Measurements from ENCODE around the gene LIMS1.
"Not testable (repeated sequence)": the region's sequence is repeated elsewhere in the genome, so short reads cannot be mapped to it uniquely, and the experiment has no call there.

LIMS1 gene

DNA sequence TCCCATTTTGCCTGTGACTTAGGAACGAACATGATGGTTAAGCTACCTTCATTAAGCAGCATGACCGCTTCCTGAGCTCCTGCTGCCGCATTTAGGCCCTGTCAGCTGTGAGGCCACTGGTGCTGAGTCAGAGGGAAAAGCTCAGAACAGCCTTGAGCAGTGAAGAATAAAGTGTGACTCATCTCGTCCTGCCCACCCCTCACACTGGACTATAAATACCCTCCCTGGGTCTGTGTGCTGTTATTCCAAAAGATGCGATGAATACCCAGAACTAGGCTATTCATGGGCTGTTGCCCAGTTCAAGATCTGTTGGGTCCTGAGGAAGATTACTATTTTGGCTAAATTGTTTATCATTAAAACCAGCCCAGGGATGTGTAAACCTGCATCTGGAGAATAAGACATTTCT, 127.9 kb downstream of the LIMS1 start:
- not testable (repeated sequence) for DNase-seq (ENCODE audit: low read depth, low spot score)

DNA sequence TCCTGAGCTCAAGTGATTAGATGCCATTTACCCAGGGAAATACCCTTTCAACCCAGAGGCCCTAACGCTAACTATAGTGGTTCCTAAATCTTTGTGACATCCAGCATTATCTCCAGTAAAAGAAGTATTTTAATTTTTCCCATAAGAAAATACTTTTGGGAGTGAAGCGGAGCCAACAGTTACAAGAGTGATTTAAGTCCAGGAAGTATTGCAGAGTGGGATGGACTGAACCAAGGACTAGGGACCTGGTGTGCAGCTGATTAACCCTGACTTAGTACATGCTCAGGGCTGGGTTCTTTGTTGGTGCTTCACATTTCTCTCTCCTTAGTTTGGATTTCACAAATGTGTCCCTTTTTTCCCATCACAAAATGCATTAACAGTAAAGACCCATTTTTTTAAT, 129.1 kb downstream of the LIMS1 start:
- DNase-seq (ENCODE audit: low read depth, low spot score), result not testable (repeated sequence)

DNA sequence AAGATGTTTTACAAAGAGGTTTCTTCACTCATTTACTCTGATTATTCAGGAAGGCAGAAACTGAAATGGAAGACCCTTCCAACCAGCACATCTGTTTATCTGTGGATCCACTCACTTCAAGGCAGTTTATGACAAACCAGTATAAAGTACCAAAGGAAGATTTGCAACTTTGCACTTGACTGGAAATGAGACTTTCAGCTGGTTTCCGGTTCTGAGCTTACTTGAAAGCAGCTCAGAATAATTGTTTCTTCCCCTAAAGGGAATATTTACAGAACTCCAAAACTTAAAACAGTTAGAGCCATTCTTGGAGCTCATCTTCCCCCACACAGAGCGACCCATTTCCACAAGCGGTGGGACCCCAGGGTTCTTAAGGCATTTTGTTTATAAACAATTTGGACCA, 129.8 kb downstream of the LIMS1 start:
- DNase-seq (ENCODE audit: low read depth, low spot score), result not testable (repeated sequence)

DNA sequence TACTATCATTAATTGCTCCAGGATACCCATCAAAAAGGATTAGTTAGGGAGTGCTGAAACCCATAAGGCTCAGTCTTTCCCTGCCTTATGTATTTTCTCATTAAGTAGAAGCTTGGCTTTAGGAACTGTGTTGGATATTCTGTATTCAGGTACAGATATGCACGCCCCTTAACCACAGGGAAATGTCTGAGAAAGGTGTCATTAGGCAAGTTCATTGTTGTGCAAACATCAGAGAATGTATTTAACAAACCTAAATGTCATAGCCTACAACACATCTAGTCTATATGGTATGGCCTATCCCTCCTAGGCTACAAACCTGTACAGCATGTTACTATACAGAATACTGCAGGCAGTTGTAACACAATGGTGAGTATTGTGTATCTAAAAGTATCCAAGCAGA, 130.7 kb downstream of the LIMS1 start:
- not testable (repeated sequence) for DNase-seq (ENCODE audit: low read depth, low spot score)

DNA sequence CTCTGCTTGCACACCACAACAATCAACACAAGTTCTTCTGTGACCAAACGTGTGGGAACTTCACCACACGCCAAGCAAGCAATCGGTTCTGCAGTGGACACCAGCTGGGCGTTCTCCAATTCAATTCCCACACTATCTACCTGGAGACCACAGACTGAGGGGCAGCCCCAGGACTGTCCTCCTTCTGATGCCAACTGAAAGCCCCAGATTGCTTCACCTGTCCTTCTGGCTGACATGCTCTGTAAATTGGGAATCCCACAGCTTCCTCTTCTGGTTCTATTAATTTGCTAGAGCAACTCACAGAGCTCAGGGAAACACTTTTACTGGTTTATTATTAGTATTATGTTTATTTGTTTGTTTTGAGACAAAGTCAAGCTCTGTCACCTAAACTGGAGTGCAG, 131.7 kb downstream of the LIMS1 start:
- not testable (repeated sequence) for DNase-seq (ENCODE audit: low read depth, low spot score)

DNA sequence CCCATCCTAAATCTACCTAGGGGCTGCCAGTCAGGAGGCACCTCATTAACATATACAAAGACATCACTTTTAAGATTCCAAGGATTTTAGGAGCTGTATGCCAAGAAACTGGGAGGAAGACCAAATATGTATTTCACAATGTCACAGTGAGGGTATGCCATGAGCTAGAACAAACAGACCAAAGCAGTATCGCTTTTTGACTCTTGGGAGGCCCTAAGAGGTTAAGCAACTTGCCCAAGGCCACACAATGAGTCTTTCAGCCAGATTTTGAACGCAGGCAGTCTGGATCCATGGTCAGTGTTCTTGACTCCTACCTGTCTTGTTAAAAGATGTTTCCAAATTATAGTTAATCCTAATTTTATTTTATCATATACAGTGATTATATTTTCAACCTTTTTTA, 132.9 kb downstream of the LIMS1 start:
- DNase-seq (ENCODE audit: low read depth, low spot score), result not testable (repeated sequence)

DNA sequence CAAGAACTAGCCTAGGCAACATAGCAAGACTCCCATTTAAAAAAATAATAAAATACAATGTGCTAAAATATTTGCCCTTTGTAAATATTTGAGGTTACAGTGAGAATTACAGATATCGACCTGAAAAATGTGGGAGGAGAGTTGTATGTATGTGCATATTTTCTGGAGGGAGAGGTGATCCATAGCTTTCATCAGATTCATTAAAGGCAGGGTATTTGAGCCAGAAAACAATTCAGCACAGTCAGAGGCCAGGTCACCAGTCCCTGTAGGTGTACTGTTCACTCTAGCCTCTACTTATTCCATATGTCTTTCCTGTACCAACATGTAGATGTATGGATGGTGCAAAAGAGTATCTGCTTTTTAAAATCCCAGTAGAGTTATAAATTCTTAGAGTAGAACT, 136.0 kb downstream of the LIMS1 start:
- not testable (repeated sequence) for DNase-seq (ENCODE audit: low read depth, low spot score)

DNA sequence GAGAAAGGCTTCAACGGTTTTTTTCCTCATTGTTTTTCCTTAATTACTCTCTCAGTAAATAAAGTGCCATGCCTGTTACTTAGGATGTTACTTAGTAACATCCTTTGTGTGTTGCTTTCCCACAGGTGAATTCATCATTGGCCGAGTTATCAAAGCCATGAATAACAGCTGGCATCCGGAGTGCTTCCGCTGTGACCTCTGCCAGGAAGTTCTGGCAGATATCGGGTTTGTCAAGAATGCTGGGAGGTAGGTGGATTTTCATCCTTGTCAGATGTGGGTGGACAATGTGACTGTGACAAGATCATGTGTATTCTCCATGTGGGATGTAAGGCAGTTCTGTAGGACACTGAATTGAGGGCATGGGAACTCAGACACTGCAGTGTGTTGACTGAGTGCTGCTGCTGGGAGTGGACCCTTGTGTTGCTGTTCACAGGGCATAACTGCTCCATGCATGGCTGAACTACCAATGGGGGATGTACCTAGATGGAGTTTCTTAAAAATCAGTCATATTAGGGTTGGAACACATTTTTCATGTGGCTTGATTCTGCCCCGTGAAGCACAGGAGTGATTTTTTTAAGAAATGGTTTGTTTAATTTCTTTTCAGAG, 138.0 kb downstream of the LIMS1 start:
- not testable (repeated sequence) for DNase-seq (ENCODE audit: low read depth, low spot score)

DNA sequence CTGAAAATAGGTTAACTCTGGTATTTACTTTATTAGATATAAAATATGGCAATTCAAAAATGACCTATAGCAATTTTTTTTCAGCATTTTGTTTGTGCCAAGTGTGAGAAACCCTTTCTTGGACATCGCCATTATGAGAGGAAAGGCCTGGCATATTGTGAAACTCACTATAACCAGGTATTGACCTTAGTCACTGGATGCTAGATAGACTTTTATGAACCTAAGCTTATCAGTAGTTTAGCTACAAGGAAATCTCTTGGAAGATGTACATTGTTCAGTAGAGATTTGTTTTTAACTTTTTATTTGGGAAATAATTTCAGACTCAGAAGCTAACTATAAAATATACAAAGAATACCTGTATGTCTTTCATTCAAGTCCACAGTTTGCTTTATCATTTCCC, 142.3 kb downstream of the LIMS1 start:
- not testable (repeated sequence) for DNase-seq (ENCODE audit: low read depth, low spot score)

DNA sequence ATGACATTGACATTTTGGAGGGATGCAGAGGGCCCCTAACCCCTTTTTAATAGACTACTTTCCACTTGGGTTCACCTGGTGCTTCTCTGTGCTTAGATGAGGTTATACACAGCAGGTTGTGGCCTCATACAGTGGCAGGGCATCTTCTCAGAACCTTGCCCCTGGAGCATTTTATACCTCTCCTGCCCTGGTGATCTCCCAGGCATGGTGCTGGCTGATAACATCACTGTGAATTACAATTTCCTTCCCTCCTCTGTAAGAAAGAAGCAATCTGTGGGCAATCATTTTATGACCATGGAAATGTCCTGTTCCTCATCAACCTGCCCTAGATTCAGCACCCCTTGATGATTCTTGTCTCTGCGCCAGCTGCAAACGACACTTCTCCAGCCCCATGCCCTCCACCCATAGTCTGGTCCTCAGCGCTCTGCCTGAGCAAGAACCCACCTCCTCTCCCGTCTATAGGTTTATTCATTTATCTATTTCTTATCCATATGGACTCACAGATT, 143.0 kb downstream of the LIMS1 start:
- not testable (repeated sequence) for DNase-seq (ENCODE audit: low read depth, low spot score)

DNA sequence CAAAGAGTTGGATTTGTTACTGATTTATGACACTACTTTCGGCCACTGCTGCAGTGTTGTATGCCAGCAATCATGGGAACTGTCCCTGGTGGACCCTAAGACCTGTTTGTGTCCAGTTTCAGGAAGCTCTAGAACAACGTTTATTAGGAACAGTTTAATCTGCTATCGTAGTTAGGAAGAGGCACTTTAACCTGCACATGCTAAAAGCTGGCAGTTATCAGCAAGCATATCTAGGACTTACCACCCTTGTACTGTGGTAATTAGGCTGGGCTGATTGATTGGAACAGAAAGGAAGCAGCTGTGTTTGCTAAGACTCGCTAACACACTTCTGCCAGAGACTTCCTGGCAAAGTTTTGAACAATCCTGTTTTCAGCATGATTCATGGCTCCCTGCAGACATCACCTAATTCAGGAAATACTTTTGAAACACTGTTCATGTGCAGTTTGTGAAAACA, 144.0 kb downstream of the LIMS1 start:
- DNase-seq (ENCODE audit: low read depth, low spot score), result not testable (repeated sequence)

DNA sequence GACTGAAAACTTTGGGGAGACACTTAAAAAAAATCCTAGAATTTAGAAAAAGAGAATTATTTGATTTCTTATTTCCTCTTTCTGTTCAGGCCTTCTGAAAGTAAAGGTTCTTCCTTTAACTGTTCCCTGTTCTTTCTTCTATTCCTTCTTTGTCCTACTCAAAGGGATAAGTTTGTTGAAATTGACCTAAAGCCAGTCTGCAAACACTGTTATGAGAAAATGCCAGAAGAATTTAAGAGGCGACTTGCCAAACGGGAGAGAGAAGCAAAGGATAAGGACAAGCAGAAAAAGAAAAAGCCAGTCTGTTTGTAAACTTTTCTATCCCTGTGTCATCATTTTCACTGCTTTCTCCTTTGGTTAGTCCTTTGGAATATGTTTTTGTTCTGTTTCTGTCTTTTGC, 146.5 kb downstream of the LIMS1 start:
- DNase-seq (ENCODE audit: low read depth, low spot score), result not testable (repeated sequence)

DNA sequence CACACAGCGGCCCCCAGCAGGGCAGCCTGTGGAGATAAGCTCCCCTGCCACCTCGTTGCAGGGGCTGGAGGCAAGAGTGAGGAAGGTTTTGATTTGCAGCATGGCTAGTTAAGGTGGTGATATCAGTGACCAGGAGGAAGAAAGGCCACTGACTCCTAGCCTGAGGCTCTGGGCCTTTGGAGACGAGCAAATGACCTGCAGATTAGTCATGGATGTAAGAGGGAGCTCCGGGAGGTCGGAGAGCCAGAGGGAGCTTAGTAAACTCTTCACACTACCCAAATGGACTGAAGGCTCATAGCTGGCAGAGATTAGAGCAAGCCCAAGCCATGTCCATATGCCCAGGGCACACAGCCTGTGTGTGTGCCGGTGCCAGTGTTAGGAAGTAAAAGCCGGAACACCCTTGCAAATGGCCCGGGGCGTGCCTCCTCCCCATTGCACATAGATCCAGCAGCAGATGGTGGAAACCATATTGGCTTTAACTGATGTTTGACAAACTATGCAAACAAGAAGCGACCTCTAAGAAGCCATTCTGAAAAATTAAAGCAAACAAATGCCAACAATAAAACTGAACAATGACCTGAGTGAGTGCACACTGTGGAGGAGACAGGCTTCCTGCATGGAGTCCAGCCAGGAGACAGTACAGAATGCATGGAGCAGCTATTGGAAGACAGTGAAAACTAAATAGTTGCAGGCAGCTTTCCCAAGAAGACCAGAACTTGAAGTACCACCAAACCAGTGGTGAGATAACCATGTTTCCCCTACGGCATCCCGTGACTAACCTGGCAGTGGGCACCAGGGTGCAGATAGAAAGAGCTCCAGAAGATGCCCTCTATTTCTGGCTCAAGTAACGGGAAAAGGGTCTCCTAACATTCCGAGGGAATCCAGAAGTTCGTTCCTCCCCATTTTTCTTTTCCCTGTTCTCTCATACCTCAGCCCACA, 154.8 kb downstream of the LIMS1 start:
- DNase-seq (ENCODE audit: low read depth, low spot score), result not testable (repeated sequence)

DNA sequence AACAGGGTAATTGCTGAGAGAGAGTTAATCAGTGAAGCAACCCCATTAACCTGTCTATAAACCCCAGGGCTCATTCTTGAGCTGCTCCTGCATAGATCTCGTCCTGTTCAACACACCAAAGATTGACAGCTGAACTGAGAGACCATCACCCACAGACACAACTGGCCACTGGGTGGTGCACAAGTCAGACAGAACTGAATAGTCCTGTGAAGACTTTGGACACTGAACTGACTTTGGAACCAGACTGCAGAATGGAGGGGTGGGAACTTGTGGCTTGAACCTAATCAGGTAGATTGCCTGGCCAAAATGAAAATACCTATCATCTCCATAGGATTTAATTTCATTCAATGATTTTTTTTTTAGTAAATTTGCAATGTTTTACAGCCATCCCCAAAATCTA, 155.7 kb downstream of the LIMS1 start:
- DNase-seq (ENCODE audit: low read depth, low spot score), result not testable (repeated sequence)

DNA sequence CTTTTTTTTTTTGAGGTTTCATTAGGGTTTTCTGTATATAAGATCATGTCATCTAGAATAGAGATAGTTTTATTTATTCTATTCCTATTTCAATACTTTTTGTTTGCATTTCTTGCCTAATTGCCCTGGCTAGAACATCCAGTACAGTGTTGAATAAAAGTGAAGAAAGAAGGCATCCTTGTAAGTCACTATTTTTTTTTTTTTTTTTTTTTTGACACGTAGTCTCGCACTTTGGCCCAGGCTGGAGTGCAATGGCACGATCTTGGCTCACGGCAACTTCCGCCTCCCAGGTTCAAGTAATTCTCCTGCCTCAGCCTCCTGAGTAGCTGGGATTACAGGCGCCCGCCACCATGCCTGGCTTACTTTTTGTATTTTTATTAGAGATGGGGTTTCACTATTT, 157.2 kb downstream of the LIMS1 start:
- no peak for DNase-seq (ENCODE audit: low read depth, low spot score)

DNA sequence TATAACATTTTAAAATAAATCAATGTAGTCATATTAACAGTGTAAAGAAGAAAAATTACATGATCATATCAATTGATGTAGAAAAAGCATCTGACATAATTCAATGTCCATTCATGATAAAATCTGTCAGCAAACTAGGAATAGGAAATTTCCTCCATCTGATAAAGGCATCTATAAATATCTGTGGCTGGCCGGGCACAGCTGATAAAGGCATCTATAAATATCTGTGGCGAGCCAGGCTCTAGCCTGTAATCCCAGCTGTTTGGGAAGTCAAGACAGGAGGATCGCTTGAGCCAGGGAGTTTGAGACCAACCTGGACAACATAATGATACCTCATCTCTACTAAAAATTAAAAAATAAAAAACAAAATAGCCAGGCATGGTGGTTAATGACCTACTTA, 166.9 kb downstream of the LIMS1 start:
- no peak for DNase-seq (ENCODE audit: low read depth, low spot score)

DNA sequence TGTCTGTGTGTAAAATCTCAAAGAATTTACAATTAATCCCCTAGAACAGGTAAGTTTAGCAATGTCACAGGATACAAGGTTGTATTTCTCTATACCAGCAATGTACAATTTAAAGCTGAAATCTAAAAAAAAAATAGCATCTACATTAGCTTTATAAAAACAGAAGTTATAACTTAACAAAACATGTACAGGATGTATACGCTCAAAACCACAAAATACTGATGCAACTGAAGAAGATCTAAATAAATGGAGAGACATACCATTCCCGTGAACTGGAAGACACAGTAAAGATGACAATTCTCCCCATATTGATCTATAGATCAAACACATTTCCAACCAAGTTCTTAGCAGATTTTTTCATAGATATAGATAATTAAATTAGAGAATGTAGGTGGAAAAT, 167.5 kb downstream of the LIMS1 start:
- no peak for DNase-seq (ENCODE audit: low read depth, low spot score)

DNA sequence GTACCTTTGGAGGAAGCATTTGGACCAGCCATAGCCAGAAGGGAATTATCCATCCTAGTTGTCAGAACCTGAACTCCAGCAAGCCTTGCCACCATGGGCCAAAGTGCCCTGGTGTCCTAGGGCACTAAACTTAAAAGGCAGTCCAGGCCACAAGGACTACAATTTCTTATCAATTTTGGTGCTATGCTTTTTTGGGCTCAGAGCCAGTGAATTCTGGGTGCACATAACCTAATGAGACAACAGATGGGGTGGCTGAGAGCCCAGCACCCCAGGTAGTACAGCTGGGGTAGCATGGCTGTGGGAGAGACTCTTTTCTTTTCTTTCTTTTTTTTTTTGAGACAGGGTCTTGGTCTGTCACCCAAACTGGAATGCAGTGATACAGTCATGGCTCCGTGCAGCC, 170.6 kb downstream of the LIMS1 start:
- DNase-seq (ENCODE audit: low read depth, low spot score), result no peak

DNA sequence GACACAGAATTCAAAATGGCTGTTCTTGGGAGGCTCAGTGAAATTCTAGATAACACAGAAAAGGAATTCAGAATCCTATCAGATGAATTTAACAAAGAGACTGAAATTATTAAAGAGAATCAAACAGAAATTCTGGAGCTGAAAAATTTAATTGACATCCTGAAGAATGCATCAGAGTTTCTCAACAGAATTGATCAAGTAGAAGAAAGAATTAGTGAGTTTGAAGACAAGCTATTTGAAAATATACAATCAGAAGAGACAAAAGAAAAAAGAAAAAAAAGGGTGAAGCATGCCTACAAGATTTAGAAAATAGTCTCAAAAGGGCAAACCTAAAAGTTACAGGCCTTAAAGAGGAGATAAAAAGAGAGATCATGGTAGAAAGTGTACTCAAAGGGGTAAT, 173.0 kb downstream of the LIMS1 start:
- DNase-seq (ENCODE audit: low read depth, low spot score), result no peak

DNA sequence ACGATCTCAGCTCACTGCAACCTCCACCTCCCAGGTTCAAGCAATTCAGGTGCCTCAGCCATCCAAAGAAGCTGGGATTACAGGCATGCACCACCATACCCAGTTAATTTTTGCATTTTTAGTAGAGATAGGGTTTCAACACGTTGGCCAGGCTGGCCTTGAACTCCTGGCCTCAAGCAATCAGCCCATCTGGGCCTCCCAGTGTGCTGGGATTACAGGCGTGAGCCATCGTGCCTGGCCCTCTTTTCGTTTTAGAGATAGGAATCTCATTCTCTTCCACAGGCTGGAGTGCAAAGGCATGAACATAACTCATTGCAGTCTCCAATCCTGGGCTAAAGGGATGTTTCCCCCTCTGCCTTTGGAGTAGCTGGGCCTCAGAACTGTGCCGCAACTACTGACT, 182.7 kb downstream of the LIMS1 start:
- not testable (repeated sequence) for DNase-seq (ENCODE audit: low read depth, low spot score)

DNA sequence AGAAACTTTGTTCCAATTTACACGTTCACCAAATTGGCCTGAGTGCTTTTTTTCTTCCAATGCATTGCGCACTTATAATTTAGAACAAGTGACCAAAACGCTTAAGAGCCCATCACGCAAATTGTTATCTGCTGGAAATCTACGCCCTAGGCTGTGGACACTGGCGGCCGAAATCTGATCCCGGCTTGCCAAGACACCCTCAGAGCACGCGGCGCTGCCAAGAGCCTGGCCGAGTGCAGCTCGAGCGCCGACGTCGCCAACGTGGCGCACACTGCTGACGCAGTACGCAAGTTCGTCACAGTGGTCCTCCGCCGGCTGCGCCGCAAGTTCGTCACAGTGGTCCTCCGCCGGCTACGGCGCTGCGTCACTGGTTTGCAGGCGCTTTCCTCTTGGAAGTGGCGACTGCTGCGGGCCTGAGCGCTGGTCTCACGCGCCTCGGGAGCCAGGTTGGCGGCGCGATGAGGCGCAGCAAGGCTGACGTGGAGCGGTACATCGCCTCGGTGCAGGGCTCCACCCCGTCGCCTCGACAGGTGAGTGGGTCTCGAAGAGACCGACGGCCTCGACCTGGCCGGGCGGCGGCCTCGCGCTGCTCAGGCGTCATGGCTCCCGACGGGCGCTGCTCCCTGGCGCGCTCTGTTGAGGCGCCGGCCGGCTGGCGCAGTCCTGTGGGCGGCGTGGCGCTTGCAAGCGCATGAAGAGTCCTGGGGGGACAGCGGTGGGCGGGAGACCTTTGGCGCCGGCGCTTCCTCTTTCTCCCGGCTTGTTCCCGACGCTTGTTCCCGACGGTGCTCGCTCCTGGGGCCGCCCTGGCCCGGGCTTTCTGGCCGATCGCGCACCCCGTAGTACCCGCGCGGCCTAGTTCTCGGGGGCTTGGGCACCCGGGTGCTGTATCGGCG, 185.1 kb downstream of the LIMS1 start, which contains the start of gene RANBP2:
RANBP2 (plus strand) TSS at position 334 of the 896 bp plus-strand sequence; CDS start at position 459, 125 bp downstream.
- peak; percentile 88 for DNase-seq (ENCODE audit: low read depth, low spot score)

Data from activated CD4-positive, CD25-positive, alpha-beta regulatory T cell treated with anti-CD3 and anti-CD28 coated beads, Interleukin-2, amount 50 U/mL, for 16 hours (primary cell).